ENCODE results near the gene KCNH2. TPM values are rescaled to one million over a fixed set of nuclear protein-coding genes. Genes with fewer than 3 reads are reported as not detected.

The KCNH2 gene
- total RNA-seq, 1 experiment from 2014 or later = 0.84 TPM

- ATAC-seq = no peak
- no peaks in the 10 kb centered on the region for H3K36me3 ChIP-seq (ENCODE audit: low read depth, low read length)
- H3K9ac ChIP-seq (ENCODE audit: low read length) = no peak overlapping the region
- no peak overlapping the region for H3K4me3 ChIP-seq (ENCODE audit: low read length)
- ChIA-PET POLR2A (ENCODE audit: unreplicated experiment) (no interaction called here), CTCF (no interaction called here)
- H3K27me3 ChIP-seq (ENCODE audit: low read length) = no peaks in the 10 kb centered on the region
- H3K27ac ChIP-seq (ENCODE audit: low read length) = no peak overlapping the region
- intact Hi-C loops (cut with micrococcal nuclease) = no loop called here
- no peak overlapping the region for H2AFZ ChIP-seq (ENCODE audit: low read length)
- no peak overlapping the region for H3K4me2 ChIP-seq (ENCODE audit: low read length)
- no peaks in the 10 kb centered on the region for H3K79me2 ChIP-seq (ENCODE audit: low read length)
- TF ChIP-seq EZH2 (IDR thresholded peaks at IDR 0.05; ENCODE audit: low read length, unreplicated experiment) (no peak), CTCF (conservative IDR thresholded peaks at IDR 0.05; ENCODE audit: low read depth, low read length) (no peak), EZH2phosphoT487 (IDR thresholded peaks at IDR 0.05; ENCODE audit: borderline replicate concordance, low read length) (no peak)
- DNase-seq = no peak
- H3K9me2 ChIP-seq (replicated peaks; ENCODE audit: low read length) = no peaks in the 10 kb centered on the region
- no peaks in the 10 kb centered on the region for H3K9me3 ChIP-seq (ENCODE audit: low read length)
- H4K20me1 ChIP-seq (ENCODE audit: low read length) = no peaks in the 10 kb centered on the region
- no peaks in the 10 kb centered on the region for H3F3A ChIP-seq (ENCODE audit: low read length, unreplicated experiment)
- peaks cover 38% of the 10 kb centered on the region for H3K4me1 ChIP-seq (ENCODE audit: insufficient read depth, low read length)
- BruUV-seq (replicated peaks) = no TSS peak
Measured at GRCh38 chr7:151023232-151023631, 45.1 kb upstream of the KCNH2 start.

GRCh38 chr7:151020231-151020630, 42.1 kb upstream of the KCNH2 start:
- H3K4me1 ChIP-seq (ENCODE audit: insufficient read depth, low read length) = peaks cover 19% of the 10 kb centered on the region; the same call in 1 of the 2 replicates

More at GRCh38 chr7:151020231-151020630, 42.1 kb upstream of the KCNH2 start:
- intact Hi-C loops (cut with micrococcal nuclease) = no loop called here
- Histone ChIP-seq H3K9me2 (replicated peaks; ENCODE audit: low read length) (no peaks in the 10 kb centered on the region), H2AFZ (ENCODE audit: low read length) (no peak overlapping the region), H3K79me2 (ENCODE audit: low read length) (no peaks in the 10 kb centered on the region), H3K27me3 (ENCODE audit: low read length) (no peaks in the 10 kb centered on the region), H3K36me3 (ENCODE audit: low read depth, low read length) (no peaks in the 10 kb centered on the region), H3K27ac (ENCODE audit: low read length) (no peak overlapping the region), H3K4me2 (ENCODE audit: low read length) (no peak overlapping the region), H3F3A (ENCODE audit: low read length, unreplicated experiment) (no peaks in the 10 kb centered on the region), H3K4me3 (ENCODE audit: low read length) (no peak overlapping the region), H4K20me1 (ENCODE audit: low read length) (no peaks in the 10 kb centered on the region), H3K9ac (ENCODE audit: low read length) (no peak overlapping the region), H3K9me3 (ENCODE audit: low read length) (no peaks in the 10 kb centered on the region)
- DNase-seq (no peak), ATAC-seq (no peak)
- ChIA-PET POLR2A (ENCODE audit: unreplicated experiment) (no interaction called here), CTCF (no interaction called here)
- no TSS peak for BruUV-seq (replicated peaks)
- TF ChIP-seq CTCF (conservative IDR thresholded peaks at IDR 0.05; ENCODE audit: low read depth, low read length) (no peak), EZH2phosphoT487 (IDR thresholded peaks at IDR 0.05; ENCODE audit: borderline replicate concordance, low read length) (no peak), EZH2 (IDR thresholded peaks at IDR 0.05; ENCODE audit: low read length, unreplicated experiment) (no peak)
